Mesodermal cell (in vitro differentiated cells): ENCODE measurements around the gene EML2.

Experiments used
- H3K27ac ChIP-seq: 2 replicates; pipeline ENCODE4 v1.7.0; 2013; ENCODE audit warnings: mild to moderate bottlenecking, low read depth, low read length, moderate library complexity; ENCODE audit not compliant: severe bottlenecking
- H3K36me3 ChIP-seq: 2 replicates; pipeline ENCODE4 v1.7.1; 2013; ENCODE audit warnings: mild to moderate bottlenecking, low read length, moderate library complexity; ENCODE audit not compliant: control insufficient read depth, insufficient read depth
- H3K4me1 ChIP-seq: one replicate; pipeline ENCODE4 v1.7.1; 2013; ENCODE audit warnings: mild to moderate bottlenecking, low read length; ENCODE audit not compliant: insufficient read depth, control insufficient read depth, poor library complexity, severe bottlenecking
- H3K4me3 ChIP-seq: 2 replicates; pipeline ENCODE4 v1.7.0; 2013; ENCODE audit warnings: low read length, control low read depth, mild to moderate bottlenecking; ENCODE audit not compliant: insufficient read depth, poor library complexity, severe bottlenecking; ENCODE audit errors: extremely low read depth
- H3K9me3 ChIP-seq: 2 replicates; pipeline ENCODE4 v1.7.1; 2013; ENCODE audit warnings: mild to moderate bottlenecking, low read length, moderate library complexity; ENCODE audit not compliant: control insufficient read depth
- WGBS, 2 experiments: methylation state at CpG; one replicate each; pipeline ENCODE4 v1.1.5; 2013; ENCODE audit warnings: missing lambda C conversion rate in 2 of 2; ENCODE audit not compliant: insufficient coverage in 2 of 2; 5-methylcytosine and 5-hydroxymethylcytosine counted together

EML2 gene

GRCh38 chr19:45670670-45671453 is 31.7 kb upstream of the EML2 start:
- WGBS, 2 experiments, result 31 to 34% methylated on average over 22 to 39 of the region's 42 CpGs
- Histone ChIP-seq H3K4me1 (peaks cover 2% of the 10 kb centered on the region), H3K9me3 (no peaks in the 10 kb centered on the region), H3K4me3 (peak overlapping the region; percentile 22), H3K36me3 (no peaks in the 10 kb centered on the region), H3K27ac (no peak overlapping the region)

- peak overlapping the region; percentile 50 for H3K4me3 ChIP-seq
- H3K36me3 ChIP-seq, result no peaks in the 10 kb centered on the region
- H3K9me3 ChIP-seq, result no peaks in the 10 kb centered on the region
- H3K4me1 ChIP-seq, result peaks cover 9% of the 10 kb centered on the region
- WGBS, 2 experiments, result 4 to 6% methylated on average over 7 to 17 of the region's 19 CpGs
- H3K27ac ChIP-seq, result peak overlapping the region; percentile 23
Measured at GRCh38 chr19:45668342-45668871, 29.2 kb upstream of the EML2 start.

- peak within 1 kb of the TSS; percentile 50 for H3K4me3 ChIP-seq
- H3K9me3 ChIP-seq, result no peaks in the 10 kb centered on the region
- 17 to 23% methylated on average over 9 to 15 of the region's 15 CpGs for WGBS, 2 experiments
- H3K27ac ChIP-seq, result peak within 1 kb of the TSS; percentile 23
- H3K36me3 ChIP-seq, result no peaks in the 10 kb centered on the region
- H3K4me1 ChIP-seq, result peaks cover 9% of the 10 kb centered on the region
Measured at GRCh38 chr19:45667620-45668341, 28.6 kb upstream of the EML2 start, which contains the start of gene GIPR. Gene GIPR, plus strand, starts transcription at chr19:45668221. Its CDS starts 1,300 bp downstream, at chr19:45669521.

- Histone ChIP-seq H3K9me3 (no peaks in the 10 kb centered on the region), H3K27ac (no peak overlapping the region), H3K4me3 (no peak overlapping the region), H3K4me1 (peaks cover 9% of the 10 kb centered on the region), H3K36me3 (no peaks in the 10 kb centered on the region)
- WGBS, 2 experiments, result 85 to 91% methylated on average over 6 to 7 of the region's 7 CpGs
Measured at GRCh38 chr19:45664575-45664974, 25.4 kb upstream of the EML2 start.

- no peak overlapping the region for H3K4me3 ChIP-seq
- 91 to 100% methylated on average over 1 of the region's 1 CpG for WGBS, 2 experiments
- H3K27ac ChIP-seq, result no peak overlapping the region
- peaks cover 6% of the 10 kb centered on the region for H3K4me1 ChIP-seq
- H3K36me3 ChIP-seq, result no peaks in the 10 kb centered on the region
- no peaks in the 10 kb centered on the region for H3K9me3 ChIP-seq
Measured at GRCh38 chr19:45663800-45664199, 24.6 kb upstream of the EML2 start.

- H3K4me3 ChIP-seq, result no peak overlapping the region
- no peaks in the 10 kb centered on the region for H3K9me3 ChIP-seq
- 45 to 76% methylated on average over 3 to 6 of the region's 8 CpGs for WGBS, 2 experiments
- no peak overlapping the region for H3K27ac ChIP-seq
- peaks cover 12% of the 10 kb centered on the region for H3K4me1 ChIP-seq
- no peaks in the 10 kb centered on the region for H3K36me3 ChIP-seq
Measured at GRCh38 chr19:45660636-45661035, 21.4 kb upstream of the EML2 start.

GRCh38 chr19:45659096-45659729 is 20.0 kb upstream of the EML2 start:
- Histone ChIP-seq H3K27ac (no peak overlapping the region), H3K9me3 (no peaks in the 10 kb centered on the region), H3K4me3 (no peak overlapping the region), H3K36me3 (no peaks in the 10 kb centered on the region), H3K4me1 (peaks cover 10% of the 10 kb centered on the region)
- 77 to 84% methylated on average over 3 to 4 of the region's 6 CpGs for WGBS, 2 experiments

- H3K27ac ChIP-seq, result peak overlapping the region; percentile 24
- no peak overlapping the region for H3K4me3 ChIP-seq
- 42 to 54% methylated on average over 9 to 12 of the region's 14 CpGs for WGBS, 2 experiments
- no peaks in the 10 kb centered on the region for H3K9me3 ChIP-seq
- H3K4me1 ChIP-seq, result peaks cover 11% of the 10 kb centered on the region
- H3K36me3 ChIP-seq, result no peaks in the 10 kb centered on the region
Measured at GRCh38 chr19:45657520-45658167, 18.4 kb upstream of the EML2 start.

GRCh38 chr19:45655073-45655472 is 15.9 kb upstream of the EML2 start:
- WGBS, 2 experiments, result 76% methylated on average over 3 of the region's 3 CpGs; no CpG with 5 or more reads in 1 of the 2 experiments
- Histone ChIP-seq H3K36me3 (no peaks in the 10 kb centered on the region), H3K27ac (no peak overlapping the region), H3K4me3 (no peak overlapping the region), H3K9me3 (no peaks in the 10 kb centered on the region), H3K4me1 (peaks cover 11% of the 10 kb centered on the region)

- Histone ChIP-seq H3K36me3 (no peaks in the 10 kb centered on the region), H3K27ac (no peak overlapping the region), H3K9me3 (no peaks in the 10 kb centered on the region), H3K4me1 (peaks cover 11% of the 10 kb centered on the region), H3K4me3 (no peak overlapping the region)
- 61 to 75% methylated on average over 2 to 4 of the region's 5 CpGs for WGBS, 2 experiments
Measured at GRCh38 chr19:45653634-45654033, 14.4 kb upstream of the EML2 start.
